Nephron progenitor cell (in vitro differentiated cells): ENCODE measurements around the gene SEC16B.

Source experiments
- DNase-seq: peaks from one replicate; pipeline ENCODE4 v3.0.0; 2021
- H3K27ac Mint-ChIP-seq: 2 replicates; pipeline ENCODE4 v1.8.0; 2021; ENCODE audit warnings: mild to moderate bottlenecking, moderate library complexity, mixed read lengths
- H3K27me3 Mint-ChIP-seq: 2 replicates; pipeline ENCODE4 v1.8.0; 2021; ENCODE audit warnings: mild to moderate bottlenecking, low read depth, mixed read lengths; ENCODE audit not compliant: poor library complexity
- H3K36me3 Mint-ChIP-seq: 2 replicates; pipeline ENCODE4 v1.8.0; 2021; ENCODE audit warnings: low read depth, mixed read lengths
- H3K4me1 Mint-ChIP-seq: 2 replicates; pipeline ENCODE4 v1.8.0; 2021; ENCODE audit warnings: mixed read lengths
- H3K4me3 Mint-ChIP-seq: 2 replicates; pipeline ENCODE4 v1.8.0; 2021; ENCODE audit warnings: mild to moderate bottlenecking, moderate library complexity, mixed read lengths
- H3K9me3 Mint-ChIP-seq: 2 replicates; pipeline ENCODE4 v1.8.0; 2021; ENCODE audit warnings: mild to moderate bottlenecking, moderate library complexity, mixed read lengths
- CTCF ChIP-seq: fragments of 200-600 bp; sonication (generic); IDR thresholded peaks from 2 replicates; pipeline ENCODE4 v1.5.0; 2021; ENCODE audit warnings: antibody characterized with exemption

SEC16B gene

DNA sequence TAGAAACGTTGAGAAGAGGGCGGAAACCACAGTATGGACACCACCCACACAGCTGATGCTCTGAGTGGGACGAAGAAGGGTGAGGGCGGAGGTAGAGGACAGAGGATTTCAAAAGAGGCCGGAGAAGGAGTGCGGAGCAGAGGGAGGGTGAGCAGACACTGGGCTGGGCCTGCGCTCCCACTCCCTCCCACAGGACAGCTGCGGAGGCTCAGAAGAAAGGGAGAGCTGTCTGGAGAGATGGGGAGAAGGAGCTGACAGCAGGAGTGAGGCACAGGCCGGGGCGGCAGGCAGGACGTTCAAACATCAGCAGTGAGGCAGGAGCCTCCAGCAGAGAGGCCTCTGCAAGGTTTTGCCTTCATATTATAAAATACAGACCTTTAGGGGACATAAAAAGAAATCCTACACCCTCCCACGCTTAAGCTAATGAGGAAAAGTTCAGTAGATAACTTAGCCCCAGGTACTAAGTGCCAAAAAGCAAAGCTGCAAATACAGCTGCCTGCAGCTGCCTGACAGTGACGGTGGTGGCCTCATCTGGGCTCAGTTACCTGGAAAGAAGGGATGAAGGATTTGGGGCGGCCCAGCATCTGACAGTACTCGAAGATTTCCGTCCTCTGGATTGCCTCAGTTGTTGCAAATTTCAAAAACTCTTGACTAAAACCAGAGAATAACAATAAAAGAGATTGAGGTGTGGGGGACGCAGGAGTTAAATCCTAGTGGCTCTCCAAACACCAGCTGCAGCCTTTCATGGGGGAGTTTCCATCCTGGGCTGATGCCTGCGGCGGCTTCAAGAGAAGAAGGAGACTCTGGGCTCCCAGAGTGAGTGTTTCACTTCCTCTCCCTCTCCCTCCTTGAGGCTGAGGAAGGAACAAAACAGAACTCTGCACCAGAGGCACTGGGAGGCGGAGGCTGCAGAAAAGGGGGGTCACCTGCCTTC lies 25.6 kb downstream of the SEC16B start:
- H3K4me1 Mint-ChIP-seq, result peaks cover 63% of the 10 kb centered on the region
- no peaks in the 10 kb centered on the region for H3K36me3 Mint-ChIP-seq
- peaks cover 13% of the 10 kb centered on the region for H3K27me3 Mint-ChIP-seq
- peak; percentile 16 for DNase-seq
- H3K4me3 Mint-ChIP-seq, result peak overlapping the region; percentile 6
- H3K9me3 Mint-ChIP-seq, result no peaks in the 10 kb centered on the region
- H3K27ac Mint-ChIP-seq, result peak overlapping the region; percentile 69
- TF ChIP-seq CTCF, result no peak

DNA sequence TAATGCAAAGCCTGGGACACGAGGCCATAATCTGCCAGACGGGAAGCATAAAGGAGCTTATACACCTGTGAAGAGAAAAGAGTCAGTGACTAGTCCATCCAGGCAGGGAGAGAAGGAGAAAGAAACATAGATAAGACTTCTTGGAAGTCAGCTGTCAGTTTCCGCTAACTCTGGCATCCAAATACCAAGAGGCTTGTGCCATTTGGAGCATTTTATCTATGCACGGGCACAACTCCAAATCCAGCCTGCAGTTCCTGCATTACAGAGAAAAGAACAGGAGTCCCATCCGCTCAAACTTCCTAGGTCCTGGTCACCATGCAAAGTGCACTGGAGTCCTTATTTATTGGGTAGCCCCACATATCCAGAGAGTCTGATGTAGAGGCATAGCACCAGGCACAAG lies 27.9 kb downstream of the SEC16B start:
- no peak for DNase-seq
- H3K4me3 Mint-ChIP-seq, result no peak overlapping the region
- TF ChIP-seq CTCF, result no peak
- peaks cover 13% of the 10 kb centered on the region for H3K27me3 Mint-ChIP-seq
- no peak overlapping the region for H3K27ac Mint-ChIP-seq
- H3K9me3 Mint-ChIP-seq, result no peaks in the 10 kb centered on the region
- peaks cover 45% of the 10 kb centered on the region for H3K4me1 Mint-ChIP-seq
- H3K36me3 Mint-ChIP-seq, result no peaks in the 10 kb centered on the region

DNA sequence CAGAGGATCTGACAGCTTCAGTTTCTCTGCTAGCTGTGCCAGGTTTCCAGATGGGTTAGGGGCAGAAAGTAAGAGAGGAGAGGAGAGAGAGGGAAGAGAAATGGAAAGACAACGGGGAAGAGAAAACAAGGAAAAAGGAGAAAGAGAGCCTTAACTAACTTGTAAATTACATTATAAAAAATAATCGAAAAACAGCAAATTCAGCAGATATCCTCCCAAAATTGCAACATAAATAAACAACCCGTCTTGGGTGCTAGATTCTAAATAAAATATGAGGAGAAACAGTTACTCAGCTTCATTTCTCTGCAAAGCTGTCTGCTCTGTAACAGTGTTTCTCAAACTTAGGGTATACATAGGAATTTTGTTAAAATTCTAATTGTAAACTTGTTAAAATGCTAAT lies 29.2 kb downstream of the SEC16B start:
- peaks cover 35% of the 10 kb centered on the region for H3K4me1 Mint-ChIP-seq
- H3K4me3 Mint-ChIP-seq, result no peak overlapping the region
- DNase-seq, result no peak
- H3K9me3 Mint-ChIP-seq, result no peaks in the 10 kb centered on the region
- H3K27me3 Mint-ChIP-seq, result peaks cover 11% of the 10 kb centered on the region
- TF ChIP-seq CTCF, result no peak
- H3K36me3 Mint-ChIP-seq, result no peaks in the 10 kb centered on the region
- no peak overlapping the region for H3K27ac Mint-ChIP-seq

DNA sequence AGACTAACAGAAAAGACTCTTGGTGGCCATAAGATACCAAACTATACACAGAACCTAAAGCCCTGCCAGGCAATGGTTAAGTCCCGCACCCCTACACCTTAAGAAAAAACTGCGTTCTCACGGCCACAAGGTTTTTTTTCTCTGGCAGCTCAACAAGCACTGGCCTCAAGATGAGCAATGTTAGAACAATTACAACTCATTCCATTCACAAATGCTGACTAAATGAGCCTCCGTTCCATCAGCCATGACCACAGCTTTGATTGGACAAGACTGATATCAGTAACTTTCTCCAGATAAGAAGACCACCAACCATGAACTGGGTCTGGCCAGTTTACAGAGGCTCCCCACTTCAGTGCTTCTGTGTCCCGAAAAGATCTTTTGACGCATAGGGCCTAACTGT lies 31.9 kb downstream of the SEC16B start:
- H3K4me3 Mint-ChIP-seq, result no peak overlapping the region
- no peaks in the 10 kb centered on the region for H3K9me3 Mint-ChIP-seq
- H3K36me3 Mint-ChIP-seq, result no peaks in the 10 kb centered on the region
- peaks cover 27% of the 10 kb centered on the region for H3K4me1 Mint-ChIP-seq
- no peak for TF ChIP-seq CTCF
- DNase-seq, result no peak
- H3K27me3 Mint-ChIP-seq, result peaks cover 8% of the 10 kb centered on the region
- no peak overlapping the region for H3K27ac Mint-ChIP-seq

GRCh38 chr1:177937174-177937770 lies 32.6 kb downstream of the SEC16B start:
- peaks cover 27% of the 10 kb centered on the region for H3K4me1 Mint-ChIP-seq
- TF ChIP-seq CTCF, result no peak

More at GRCh38 chr1:177937174-177937770, 32.6 kb downstream of the SEC16B start:
- Mint-ChIP-seq H3K9me3 (no peaks in the 10 kb centered on the region), H3K4me3 (no peak overlapping the region), H3K27ac (no peak overlapping the region), H3K36me3 (no peaks in the 10 kb centered on the region), H3K27me3 (peaks cover 5% of the 10 kb centered on the region)
- DNase-seq, result no peak
